ENCODE data around the gene WSCD2.

Gene WSCD2

DNA sequence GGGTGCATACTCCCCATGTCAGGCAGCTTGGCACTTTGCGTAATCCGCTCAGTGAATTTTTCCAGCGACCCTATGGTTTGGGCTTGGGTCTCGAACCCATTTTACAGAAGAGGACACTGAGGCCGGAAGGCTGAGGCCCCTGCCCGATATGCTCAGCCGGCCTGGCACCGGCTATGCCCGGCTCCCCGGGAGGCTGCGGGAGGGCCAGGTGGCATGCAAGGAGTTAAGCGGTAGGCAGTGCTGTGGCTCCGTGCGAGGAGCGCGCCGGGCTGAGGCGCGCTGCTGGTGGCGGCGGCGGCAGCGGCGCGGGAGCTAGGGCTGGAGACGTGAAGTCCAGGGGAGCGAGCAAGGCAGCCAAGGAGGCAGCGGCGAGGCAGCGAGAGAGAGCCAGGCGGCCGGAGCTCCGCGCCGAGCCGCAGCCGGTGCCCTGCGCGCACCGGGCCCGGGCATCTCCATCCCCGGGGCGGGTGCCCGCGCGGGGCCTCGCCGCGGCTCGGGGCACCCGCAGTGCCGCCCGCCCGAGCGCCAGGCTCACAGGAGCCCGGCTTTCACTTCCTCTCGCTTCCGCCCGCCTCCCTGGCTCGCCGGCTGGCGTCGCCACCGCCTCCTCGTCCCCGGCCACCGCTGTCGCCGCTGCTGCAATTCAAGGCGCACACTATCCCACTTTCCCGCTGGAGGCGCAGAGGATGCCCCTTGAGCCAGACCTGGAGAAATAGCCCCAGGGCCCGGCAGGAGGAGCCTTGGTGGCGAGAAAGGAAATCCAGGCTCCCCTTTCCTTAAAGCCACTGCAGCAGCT is at the start of gene WSCD2:
Gene WSCD2 (plus strand): TSS at position 272 of the 796 bp plus-strand sequence. CDS start 66,545 bp downstream, outside the sequence.
- no peak for DNase-seq

DNA sequence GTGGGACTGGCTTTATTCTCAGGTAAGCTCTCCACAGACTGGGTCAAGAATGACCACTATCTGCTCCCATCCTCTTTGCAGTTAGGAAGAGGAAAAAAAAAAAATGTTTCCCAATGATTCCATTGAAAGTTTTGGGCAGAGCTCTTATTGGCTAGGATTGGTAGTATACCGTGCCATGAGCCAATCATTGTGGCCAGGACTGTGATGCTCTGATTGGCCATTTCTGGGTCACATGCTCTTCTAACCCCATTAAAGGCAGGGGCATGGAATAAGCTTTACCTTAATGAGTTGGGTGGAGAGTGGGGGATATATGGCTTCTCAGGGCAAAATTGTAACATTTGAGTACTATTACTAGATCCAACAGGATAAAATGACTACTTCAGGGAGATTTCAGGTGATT is 49.4 kb upstream of the WSCD2 start:
- no peak for DNase-seq

DNA sequence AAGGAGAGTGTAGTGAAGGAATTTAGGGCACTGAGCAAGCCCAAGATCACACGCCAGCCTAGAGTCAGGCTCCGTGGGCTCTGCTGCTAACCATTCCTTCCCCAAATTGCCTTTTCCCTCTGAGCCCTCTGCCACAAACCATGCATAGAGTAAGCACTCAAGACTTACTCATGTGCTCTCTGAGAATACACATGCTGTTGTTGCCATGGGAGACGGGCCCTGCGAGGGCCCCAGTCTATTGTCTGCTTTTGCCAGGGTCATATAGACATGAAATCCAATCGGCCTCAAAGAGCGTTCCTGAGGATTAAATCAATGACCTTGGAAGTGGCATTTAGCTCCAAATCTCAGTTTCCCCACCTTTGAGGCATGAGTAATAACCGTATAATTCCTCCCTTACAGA is 48.7 kb upstream of the WSCD2 start:
- no peak for DNase-seq

DNA sequence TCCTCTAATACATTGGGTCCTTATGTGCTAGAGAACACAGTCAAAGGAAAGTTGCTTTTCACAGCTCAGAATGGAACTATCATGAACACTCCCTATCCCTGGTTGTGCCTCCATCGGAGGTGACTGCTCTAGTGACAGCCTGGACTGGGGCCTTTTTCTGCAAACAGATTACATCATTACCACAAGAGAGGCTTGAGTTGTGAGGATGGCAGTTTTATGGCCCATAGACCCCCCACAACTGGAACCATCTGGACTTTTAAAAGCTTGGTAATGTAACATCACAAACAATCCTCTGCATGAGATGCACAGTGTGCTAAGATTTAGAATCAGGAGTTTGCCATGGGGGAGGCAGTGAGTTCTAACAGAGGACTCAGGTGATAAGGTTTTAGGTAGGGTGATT is 46.6 kb upstream of the WSCD2 start:
- DNase-seq: no peak

DNA sequence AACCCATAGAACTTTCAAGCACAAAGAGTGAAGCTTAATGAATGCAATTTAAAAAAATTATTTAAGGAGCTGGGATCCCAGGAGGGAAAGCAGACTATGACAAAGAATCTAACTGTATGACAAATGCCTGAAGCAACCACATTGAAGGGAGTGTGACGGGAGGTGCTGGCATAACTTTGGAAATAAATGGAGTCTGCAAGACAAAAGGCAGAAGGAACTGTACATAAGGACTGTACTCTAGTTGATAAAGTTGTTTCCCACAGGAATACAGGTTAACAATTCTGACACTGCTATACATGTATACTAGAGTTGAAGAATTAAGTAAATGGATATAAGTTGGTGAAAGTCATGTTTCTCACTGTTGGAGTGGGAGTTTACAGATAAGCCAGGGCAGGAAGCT is 41.2 kb upstream of the WSCD2 start:
- no peak for DNase-seq

DNA sequence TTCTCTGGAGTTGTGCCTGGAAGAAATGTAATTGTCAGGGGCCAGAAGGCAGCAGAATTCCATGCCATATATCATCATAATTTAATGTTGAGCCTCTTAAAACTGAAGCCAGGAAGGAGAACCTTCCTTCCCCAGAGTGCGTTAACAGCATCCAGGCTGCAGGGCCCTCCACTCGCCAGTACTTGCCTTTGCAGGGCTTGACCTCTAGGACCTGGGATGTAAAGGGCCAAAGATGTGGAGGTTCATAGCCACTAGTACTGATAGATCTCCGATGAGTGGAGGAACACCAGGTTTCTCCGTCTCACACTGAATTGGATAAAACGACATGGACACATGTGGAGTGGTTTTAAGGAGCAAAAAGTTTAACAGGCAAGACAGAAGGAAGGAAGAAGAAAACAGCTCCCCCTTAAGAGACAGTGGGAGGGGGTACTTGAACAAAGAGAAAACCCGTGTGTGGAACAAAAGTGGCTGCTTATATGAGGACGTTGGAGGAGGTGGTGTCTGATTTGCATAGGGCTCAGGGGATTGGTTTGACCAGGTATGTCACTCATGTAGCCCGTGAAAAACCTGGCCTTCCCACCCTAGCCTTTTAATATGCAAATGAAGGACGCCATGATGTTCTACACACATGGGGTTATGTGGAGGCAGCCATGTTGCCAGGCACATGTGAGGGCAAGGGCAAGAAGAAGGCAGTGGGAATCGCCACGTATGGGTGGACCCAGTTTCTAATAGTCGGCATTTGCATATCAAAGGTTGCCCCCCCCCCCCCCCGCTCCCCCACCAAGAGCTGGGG is 38.8 kb upstream of the WSCD2 start:
- DNase-seq: no peak

DNA sequence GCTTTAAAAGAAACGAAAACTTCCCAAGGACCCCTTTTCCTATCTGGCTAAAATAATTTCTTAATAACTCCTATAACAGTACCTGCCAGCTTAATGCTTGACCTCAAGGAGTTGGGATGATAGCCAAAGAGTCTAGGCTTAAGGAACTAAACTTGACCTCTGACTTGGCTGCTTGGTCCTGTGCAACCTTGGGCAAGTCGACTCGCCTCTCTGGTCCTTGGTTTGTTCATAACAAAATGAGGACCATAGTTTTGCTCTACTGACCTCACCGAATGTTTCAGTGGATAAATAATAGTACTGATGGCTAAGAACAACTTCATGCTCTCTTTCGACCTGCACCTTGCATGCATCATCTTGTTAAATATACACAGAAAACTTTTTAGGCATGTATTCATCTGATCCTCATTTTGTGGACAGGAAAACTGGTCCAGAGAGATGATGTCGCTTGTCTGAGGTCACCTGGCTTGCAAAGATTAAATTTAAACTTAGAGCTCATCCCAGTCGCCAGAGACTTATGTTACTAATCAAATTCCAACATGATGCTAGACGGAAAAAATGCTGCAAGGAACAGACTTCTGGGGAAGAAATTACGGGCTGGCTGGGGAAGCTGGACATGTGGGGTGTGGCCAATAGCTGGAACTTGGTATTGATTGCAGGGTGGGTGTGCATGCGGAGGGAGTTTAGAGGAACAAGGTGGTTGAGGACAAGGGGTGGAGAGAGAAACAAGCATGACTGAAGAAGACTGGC is 38.0 kb upstream of the WSCD2 start:
- DNase-seq: no peak

DNA sequence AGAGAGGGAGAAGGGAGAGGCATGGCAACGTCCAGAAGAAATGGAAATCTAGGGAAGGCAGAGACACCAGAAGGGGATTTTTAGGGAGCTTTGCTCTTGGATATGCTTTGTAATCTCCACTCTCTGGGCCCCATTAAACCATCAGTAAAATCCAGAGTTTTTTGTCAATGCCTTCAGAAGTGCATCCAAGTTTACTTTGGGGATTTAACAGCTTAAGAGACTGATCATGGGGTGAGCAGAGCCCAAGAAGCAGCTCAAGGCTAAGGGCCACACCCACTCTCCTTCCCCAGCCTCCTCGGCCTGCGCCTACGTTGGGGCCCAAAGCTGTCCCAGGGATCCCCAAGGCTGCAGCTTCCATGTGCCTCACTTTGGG is 37.4 kb upstream of the WSCD2 start:
- DNase-seq: no peak

DNA sequence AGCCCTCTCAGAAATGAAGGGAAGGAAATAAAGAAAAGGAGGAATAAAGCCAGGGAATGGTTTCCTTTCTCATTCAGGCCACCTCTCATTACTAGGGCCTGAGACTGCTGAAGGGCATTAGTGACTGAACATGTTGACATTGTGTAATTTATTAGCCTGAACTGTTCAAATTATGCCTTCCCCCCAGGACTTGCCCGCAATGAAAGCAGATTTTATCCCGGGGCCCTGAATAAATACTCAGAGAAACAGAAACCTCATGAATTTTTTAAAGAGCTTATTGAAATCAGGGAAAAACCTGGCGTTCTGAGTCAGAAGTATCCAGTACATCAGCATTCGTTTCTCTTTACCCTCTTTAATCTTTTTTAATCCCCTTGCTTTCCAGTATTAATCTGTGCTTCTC is 35.9 kb upstream of the WSCD2 start:
- DNase-seq: no peak

DNA sequence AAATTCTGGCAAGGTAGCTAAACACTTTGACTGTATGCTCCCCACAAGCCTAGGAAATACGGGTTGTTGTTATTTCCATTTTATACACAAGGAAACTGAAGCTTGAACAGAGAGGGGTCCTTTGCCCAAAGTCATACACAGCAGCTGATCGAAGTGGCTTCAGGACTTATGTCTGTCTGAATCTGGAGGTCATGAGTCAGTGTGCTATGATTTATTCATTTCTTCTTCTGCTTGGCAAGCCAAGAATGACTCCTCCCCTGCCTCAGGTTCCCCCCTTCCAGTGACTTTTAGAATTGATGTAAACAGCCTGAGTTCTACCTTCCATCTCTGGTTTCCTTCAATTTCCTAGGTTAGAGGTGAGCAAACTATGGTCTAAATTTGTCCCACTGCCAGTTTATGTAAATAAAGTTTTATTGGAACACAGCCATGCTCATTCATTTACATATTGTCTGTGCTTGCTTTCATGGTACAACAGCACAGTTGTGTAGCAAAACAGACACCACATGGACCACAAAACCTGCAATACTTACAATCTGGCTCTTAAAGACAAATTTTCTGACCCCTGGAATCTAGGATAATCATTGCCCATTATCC is 34.9 kb upstream of the WSCD2 start:
- DNase-seq: no peak

DNA sequence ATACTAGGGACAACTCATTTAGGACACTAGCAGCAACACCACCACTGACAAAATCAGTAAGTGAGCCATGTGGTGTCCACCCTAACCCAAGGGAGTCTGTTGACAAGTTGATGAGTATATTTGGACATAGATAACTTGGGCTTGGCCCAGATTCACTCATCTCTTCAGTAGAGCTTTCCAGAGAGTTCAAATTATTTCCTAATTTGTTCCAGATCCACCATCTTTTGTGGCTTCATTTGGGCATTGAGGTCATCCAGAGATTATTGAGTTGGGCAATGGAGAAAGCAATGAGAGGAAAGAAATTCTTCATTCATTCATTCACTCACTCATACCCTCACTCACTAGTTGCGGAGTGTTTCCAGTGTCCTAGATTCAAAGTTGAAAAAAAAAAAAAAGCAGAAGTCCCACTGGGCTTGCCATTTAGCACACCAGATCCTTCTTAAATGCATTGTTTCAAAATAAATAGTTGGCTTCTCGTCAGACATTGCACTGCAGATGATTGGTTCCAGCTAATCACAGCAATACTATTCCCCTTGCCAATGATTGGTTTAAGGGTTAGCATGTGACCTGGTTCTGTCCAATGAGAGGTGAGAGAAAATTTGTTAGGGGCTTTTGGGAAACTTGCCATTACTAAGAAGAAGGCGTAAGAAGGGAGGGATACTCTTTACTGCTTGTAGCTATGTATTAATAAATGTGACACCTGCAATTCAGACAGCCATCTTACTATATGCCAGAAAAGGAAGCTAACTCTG is 31.8 kb upstream of the WSCD2 start:
- DNase-seq: no peak

DNA sequence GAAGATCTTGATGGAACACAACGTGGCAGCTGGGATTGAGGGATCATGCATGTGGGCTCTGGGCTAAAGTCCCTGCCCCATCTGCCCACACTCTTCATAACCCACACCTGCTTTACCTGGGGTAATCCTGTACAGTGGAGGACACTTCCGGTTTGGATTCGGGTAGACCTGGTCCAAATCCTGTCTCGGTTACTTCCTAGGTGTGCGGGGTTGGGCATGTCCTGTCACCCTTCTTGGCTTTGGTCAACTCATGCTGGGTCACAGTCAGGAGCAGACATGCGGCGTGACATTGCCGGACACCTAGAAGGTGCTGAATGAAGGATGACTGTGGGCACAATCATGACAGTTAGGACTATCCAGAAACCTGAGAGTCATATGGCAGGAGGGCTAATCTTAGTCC is 30.7 kb upstream of the WSCD2 start:
- DNase-seq: no peak

DNA sequence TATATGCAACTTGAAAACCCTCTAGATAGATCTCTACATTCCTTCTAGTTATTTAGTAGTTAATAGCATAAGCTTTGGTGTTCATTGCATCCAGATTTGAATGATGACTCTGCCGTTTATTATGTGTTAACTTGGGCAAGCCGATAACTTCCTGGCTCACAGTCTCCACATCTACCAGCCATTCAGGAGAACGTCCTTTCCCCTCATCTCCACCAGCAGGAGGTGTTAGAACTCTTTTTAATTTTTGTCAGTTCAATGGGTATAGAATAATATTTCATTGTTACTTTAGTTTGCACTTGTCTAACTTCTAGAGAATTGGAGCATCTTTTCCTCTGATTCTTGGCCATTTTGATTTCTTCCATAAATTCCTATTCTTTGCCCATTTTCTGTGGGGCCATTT is 30.0 kb upstream of the WSCD2 start:
- no peak for DNase-seq

DNA sequence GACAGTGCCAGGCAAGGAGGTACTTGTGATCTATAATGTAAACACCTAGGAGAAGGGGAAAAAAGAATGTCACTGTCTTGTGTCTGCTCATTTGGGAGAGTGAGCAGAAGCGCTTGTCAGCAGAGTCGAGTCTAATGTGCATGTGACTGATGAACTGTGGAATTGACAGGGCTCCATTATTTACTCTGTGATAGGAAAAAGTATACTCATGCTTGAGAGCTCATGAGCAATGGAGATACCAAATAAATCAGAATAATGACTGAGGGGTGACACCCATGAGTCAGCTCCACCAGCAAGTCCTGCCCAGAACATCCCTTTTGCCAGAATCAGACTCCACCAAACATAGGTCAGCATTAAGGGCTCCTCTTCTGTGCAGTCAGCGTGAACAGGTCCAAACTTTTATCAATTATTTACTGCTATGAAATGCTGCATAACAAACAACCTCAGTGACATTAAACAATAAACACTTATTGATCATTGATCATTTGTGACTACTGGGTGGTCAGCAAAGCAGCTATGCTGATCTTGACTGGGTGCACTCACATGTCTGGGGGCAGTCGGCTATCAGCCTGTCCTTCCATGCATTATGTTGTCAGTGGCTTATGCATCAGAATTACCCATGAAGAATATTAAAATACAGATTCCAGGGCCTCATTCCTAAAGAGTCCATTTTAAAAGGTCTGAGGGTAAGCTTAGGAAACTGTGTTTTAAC is 29.2 kb upstream of the WSCD2 start:
- DNase-seq: no peak

DNA sequence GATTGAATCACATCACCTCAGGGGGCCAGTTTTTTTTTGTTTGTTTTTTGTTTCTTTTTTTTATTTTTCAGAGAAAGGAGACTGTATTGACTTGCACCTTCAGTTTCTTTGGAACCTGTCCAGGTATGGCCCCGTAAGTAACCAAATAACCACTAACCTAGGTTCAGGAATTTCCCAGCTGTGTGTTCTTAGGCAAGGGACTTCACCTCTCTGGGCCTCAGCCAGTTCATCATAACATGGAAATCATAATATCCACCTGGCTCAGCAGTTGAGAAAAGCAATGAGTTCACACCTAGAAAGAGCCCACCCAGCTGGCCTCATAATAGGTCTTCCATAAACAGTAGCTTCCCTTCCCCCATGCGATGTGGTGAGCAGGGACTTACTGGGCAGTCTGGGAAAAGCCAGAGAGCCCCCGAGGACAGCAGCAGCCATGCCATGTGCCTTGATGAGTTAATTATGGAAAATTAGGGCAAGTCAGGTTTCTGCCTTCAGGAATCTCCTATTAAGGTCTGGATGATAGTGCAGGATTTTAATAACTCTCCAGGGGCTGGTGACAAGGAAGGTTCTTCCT is 27.4 kb upstream of the WSCD2 start:
- no peak for DNase-seq

DNA sequence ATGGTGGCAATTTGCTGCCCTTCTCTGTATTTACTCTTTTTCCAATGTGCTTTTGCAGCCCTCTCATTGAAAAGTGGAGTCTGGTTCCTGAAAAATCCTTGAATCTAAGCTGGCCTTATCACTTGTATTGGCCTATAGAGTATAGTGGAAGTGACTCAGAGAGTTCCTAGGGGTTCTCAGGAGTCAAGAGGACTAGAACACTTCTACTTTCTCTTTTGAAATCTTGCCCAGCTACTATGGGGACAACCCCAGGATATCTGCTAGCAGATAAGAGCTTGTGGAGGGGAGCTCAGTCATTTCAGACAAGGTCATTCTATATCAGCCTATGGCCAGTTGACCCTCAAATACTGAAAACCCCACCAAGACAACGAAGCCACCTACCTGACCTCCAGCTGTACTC is 26.7 kb upstream of the WSCD2 start:
- no peak for DNase-seq

DNA sequence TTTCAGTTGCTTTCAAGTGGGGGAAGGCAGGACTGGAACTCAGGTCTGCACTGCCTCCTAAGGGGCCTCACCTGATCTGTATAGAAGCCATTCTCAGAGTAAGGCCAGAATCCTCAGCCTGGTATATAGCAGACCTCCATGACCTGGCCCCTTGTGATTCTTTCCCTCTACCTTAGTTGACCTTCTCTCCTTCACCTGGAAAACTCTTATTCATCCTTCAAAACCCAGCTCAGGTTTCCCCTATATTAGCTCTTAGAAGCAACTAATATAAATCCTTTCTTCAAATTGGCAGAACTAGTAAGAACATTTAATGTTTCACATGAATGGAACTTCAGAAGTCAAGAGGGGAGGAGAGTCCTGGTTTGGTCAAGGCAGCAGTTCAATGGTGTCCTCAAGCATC is 26.0 kb upstream of the WSCD2 start:
- DNase-seq: no peak

DNA sequence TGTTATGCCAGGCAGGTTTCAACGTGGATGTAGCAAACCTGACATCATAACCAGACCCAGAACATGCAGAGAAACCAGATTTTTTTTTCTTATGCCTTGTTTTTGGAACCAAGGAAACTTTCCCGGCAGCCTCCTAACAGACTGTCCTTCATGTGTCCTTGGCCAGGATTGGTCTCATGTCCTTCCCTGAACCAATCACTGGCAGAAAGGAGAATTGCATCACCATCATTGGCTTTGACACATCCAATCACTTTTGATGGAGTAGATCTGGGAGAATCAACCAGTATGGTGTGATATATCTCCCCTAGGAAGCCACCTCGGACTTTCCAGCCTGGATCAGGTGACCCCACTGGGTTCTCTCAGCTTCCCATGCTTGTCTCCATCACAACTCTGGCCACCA is 25.6 kb upstream of the WSCD2 start:
- no peak for DNase-seq

DNA sequence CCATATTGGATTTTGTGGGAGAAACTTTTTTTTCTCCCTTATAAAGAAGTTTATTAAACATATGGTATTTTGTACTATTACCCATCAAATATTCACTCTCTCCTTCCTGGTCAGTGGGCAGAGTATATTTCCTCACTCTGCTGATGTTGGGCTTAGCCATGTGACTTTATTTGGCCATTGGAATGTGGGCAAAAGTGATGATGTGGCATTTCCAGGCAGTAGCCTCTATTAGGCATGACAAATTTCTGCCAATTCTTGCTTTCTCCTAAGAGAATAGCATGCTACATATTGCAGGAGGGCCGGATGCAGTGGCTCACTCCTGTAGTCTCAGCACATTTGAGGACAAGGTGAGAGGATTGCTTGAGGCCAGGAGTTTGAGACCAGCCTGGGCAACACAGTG is 24.4 kb upstream of the WSCD2 start:
- DNase-seq: no peak

DNA sequence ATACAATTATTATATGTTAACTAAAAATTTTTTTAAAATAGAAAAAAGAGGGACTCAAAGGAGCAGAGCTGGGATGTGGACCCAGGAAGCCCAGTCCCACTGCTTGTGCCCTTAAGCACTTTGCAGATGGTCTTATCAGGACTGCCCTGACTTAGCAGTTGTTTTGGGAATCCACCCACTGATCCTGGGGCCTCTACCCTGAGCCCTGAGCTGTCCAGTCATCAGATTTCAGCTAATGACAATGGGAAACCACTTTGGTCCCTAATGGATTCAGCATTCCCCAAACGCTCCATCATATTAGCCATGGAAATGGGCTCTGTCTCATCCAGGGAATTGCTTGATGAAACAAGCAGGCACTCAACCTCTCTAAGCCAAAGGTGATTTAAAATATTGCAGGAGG is 22.5 kb upstream of the WSCD2 start:
- DNase-seq: no peak

DNA sequence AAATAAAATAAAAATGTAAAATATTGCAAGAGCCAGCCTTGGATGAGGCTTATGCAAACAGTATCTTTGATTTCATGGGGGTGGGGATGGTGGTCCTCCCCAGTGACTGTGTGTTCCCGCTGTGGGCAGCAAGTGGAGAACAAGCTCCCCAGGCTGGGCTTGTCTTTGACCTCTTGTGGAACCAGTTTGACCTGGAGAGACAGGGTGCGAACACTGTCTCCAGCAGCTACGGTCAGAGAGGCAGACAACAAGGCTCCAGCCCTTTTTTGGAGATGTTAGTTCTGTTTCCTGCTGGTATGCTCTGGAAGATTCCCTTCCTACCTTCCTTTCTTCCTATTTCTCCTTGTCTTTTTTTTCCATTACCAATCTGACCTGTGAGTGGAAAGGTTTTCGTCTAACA is 21.8 kb upstream of the WSCD2 start:
- no peak for DNase-seq

DNA sequence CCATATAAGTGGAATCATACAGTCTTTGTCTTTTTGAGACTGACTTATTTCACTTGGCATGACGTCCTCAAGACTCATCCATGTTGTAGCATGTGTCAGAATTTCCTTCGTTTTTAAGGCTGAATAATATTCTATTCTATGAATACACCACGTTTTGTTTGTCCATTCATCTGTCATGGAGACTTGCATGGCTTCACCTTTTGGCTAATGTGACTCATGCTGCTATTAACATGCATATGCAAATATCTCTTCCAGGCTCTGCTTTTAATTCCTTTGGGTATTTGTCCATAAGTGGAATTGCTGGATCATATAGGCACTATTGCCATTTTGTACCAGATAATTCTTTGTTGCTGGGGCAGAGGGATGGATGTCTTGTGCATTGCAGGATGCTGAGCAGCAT is 19.6 kb upstream of the WSCD2 start:
- DNase-seq: no peak

All from activated CD4-positive, CD25-positive, alpha-beta regulatory T cell treated with anti-CD3 and anti-CD28 coated beads, Interleukin-2, amount 50 U/mL, for 72 hours (primary cell).